GM21723 (cell line): ENCODE results near the gene ERICH4.
"Not testable (repeated sequence)": the region's sequence is repeated elsewhere in the genome, so short reads cannot be mapped to it uniquely, and the experiment has no call there.

Experiments
- ATAC-seq: cut with Tn5 transposase; IDR thresholded peaks from one replicate; pipeline ENCODE4 v1.9.1; 2021; ENCODE audit warnings: mild to moderate bottlenecking, moderate library complexity; ENCODE audit not compliant: unreplicated experiment

The ERICH4 gene

DNA sequence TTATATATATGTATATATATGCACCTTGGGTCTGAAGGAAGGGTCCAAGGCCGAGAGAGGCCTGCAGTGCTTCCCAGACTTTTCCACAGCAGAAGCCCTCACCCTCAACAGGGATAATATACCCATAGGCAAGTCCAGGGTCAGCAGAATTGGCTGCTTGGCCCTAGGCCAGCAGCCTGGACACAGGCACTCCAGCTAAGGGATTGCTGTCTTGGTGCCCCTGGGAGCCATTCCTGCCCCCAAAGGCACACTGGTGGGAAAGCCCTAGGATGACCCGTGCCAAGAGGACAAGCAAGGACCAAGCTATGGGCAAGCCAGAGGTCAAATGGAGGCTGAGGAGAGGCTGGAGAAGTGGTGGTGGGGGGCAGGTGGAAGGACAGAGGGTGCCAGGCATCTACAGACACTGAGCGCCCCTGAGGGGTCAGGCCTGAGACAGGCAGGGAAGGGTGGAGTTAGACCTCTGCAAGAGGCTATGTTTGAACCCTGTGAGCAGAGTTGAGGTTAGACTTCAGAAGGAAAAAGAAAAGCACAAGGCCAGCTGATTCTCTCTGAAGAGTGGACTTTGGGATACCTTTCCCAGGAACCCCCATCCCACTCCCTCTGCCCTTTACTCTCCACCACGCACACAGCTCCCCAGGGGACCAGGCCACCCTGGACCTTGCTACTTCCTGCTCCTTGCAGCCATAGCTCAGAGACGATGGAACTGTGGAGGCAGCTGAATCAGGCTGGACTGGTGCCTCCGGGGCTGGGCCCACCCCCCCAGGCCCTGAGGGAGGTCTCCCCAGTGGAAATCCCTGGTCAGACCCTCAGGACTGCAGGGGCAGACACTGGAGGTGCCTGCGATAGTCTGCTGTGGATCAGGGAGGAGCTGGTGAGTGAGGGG is at the start of gene ERICH4:
Gene ERICH4, plus strand, starts transcription at position 684 of the 883 bp plus-strand sequence. Its CDS starts 14 bp downstream, at position 698.
- ATAC-seq: no peak

DNA sequence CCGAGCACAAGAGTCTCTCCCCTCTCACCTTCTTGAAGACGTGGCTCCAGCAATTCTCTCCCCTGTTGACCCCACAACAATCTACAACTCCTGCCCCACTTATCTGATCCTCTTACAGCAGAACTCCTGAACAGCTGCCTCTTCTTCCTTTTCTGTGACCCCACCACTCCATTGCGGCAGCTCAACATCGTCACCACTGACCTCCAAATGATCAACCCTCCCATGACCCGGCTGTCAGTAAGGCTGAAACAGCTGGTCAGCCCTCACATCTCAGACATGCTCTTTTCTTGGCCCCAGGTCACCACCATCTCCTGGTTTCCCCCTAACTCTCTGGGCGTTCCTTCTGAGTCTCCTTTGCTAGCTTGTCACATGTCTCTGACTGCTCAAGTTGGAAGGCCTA is 47.6 kb upstream of the ERICH4 start:
- no peak for ATAC-seq

GRCh38 chr19:41397086-41398049 is 45.6 kb upstream of the ERICH4 start, which contains the start of the genes BCKDHA and EXOSC5:
Gene BCKDHA, plus strand, starts transcription at chr19:41397818. Its CDS starts 10 bp downstream, at chr19:41397828.
Gene EXOSC5, minus strand, starts transcription at chr19:41397359. Its CDS starts 31 bp downstream, at chr19:41397328.
- ATAC-seq: peak; percentile 78

GRCh38 chr19:41398050-41398418 is 44.9 kb upstream of the ERICH4 start:
- no peak for ATAC-seq

- no peak for ATAC-seq
Observed at GRCh38 chr19:41398598-41398997, 44.4 kb upstream of the ERICH4 start.

GRCh38 chr19:41399091-41399490 is 43.9 kb upstream of the ERICH4 start:
- no peak for ATAC-seq

- ATAC-seq: no peak
Observed at GRCh38 chr19:41399525-41399924, 43.4 kb upstream of the ERICH4 start.

DNA sequence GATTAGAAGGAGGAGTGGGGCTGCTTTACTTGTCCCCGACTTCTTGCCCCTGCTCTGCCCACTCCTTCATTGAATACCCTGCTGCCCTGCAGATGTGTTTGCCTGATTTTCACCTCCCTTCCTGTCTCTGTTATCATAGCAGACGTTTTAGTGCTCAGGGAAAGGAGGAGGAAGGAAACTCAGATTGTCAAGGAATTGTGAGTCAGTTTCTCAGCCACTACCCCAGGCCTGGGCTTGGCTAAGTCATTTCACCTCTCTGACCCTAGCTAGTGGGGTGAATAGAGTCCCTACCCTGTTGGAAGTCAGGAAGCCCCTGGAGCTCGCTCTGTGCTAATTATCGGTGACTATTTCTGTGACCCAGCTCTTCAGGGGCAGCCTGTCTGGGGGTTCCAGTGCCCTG is 41.5 kb upstream of the ERICH4 start:
- ATAC-seq: no peak

GRCh38 chr19:41402010-41402409 is 40.9 kb upstream of the ERICH4 start:
- no peak for ATAC-seq

- ATAC-seq: no peak
Observed at GRCh38 chr19:41403181-41403970, 39.6 kb upstream of the ERICH4 start.

- ATAC-seq: no peak
Observed at GRCh38 chr19:41405776-41406175, 37.2 kb upstream of the ERICH4 start.

DNA sequence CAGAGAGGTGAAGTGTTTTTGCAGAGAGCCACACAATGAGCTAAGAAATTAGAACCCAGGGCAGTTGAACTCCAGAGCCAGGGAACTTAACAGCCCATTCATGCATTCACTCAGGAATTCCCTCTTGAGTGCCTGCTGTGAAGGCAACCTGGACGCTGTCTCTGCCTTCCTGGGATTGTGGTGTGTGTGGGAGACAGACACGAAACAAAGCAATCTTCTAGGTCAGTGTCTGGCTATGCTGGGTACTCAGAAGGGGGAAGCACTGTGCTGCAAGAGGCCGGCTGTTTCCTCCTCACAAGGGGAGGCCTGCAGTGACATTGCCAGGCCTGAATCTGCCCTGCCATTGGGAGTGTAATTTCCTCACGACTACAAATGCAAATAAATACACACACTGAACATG is 35.7 kb upstream of the ERICH4 start:
- no peak for ATAC-seq

GRCh38 chr19:41408256-41408655 is 34.7 kb upstream of the ERICH4 start:
- ATAC-seq: no peak

GRCh38 chr19:41408846-41409245 is 34.1 kb upstream of the ERICH4 start:
- ATAC-seq: not testable (repeated sequence)

- no peak for ATAC-seq
Observed at GRCh38 chr19:41409288-41409687, 33.7 kb upstream of the ERICH4 start.

DNA sequence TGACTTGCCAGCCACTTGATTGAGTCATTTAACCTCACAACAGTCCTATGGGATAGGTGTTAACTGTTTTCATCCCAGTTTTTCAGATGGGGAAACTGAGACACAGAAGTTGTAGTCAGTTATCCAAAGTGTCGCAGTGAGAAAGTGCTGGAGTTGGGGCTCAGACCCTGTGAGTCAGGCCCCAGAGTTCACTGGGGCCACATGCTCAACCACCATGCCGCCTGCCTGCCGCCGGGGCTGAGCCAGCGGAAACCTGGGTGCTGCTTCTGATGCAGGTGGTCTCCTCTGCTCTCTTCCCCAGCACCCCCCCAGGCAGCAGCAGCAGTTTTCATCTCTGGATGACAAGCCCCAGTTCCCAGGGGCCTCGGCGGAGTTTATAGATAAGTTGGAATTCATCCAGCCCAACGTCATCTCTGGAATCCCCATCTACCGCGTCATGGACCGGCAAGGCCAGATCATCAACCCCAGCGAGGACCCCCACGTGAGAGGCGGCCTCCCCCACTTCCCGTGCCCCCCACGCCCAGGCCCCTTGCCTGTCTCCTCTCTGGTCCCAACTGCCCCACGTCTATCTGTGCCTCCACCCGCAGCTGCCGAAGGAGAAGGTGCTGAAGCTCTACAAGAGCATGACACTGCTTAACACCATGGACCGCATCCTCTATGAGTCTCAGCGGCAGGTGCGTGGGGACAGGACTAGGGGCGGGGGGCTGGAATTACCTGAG is 32.5 kb upstream of the ERICH4 start:
- ATAC-seq: no peak

DNA sequence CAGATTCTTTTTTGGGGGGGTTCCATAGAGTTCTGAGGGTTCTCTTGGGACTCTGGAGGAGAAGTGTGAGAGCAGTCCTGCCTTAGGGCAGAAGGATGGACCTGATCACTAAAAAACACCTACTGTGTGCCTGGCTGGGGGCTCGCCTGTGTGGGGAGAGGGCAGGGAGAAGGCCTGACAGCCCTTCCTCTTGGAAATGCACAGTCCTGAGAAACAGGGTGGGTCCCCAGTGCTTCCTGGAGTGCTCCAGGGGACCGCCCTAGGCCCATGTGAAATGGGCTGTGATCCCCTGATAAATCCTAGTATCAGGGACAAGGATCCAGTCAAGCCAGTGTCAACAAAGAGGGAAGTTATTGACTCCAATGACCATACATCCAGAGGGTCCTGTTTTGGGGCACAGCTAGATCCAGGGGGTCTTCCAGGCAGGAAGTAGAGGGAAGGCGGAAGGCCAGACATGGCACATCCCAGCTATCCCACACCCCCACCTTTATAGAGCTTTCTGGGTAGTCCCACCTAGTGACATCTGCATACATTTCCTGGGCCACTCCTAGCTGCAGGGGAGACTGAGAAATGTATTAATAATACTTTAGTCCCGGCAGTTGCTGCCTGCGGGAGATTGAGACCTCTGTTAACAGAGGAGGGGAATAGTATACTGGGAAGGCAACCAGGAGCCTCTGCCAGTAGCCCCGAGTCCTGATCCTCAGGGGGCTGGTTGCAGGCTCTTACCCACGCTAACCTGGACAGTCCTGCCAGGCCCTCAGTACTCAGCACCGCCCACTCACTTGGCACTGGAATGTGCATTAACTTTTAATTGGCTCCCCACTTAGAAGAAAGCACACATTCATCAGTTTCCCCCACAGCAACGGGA is 31.6 kb upstream of the ERICH4 start:
- ATAC-seq: no peak

DNA sequence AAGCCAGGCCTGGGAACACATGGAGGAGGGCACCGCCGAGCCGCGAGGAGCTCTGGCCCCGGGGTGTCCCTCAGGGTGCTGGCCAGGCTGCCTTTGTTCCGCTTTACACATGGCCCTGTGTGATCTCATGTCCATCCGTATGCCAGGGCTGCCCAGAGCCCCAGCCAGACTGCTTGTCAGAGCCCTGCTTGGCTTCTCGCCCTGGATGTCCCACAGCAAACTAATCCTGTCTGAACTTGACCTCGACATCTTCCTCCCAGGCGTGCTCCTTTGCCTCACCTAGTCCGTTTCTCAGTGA is 31.0 kb upstream of the ERICH4 start:
- ATAC-seq: no peak

DNA sequence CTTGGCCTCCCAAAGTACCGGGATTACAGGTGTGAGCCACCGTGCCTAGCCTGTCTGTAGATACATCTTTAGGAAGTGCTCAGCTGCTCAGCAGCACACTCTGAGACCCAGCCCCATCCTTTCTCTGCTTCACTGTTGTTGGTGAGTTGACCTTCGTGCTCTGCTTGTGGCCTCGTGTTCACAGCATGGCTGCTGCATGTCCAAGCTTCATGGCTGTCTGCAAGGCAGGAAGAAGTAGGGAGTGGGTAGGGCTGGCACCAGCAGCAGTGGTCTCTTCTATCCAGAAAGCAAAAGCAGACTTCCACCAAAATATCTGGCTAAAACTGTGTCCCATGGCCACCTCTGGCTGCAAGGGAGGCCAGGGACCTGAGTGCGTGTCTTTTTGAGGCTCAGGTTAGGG is 30.0 kb upstream of the ERICH4 start:
- ATAC-seq: no peak
